Lung (tissue), 12 donors: ENCODE measurements around the gene PKHD1. TPM values are rescaled to one million over a fixed set of nuclear protein-coding genes. Genes with fewer than 3 reads are reported as not detected.
A peak's percentile ranks its signal among the peaks of the same experiment; 100 is the strongest.

Experiments used
- ATAC-seq: fragments of 200-7000 bp; cut with Tn5 transposase; one replicate; pipeline ENCODE4 v1.9.1; 2020; ENCODE audit warnings: moderate number of reproducible peaks; ENCODE audit not compliant: insufficient read depth, low FRiP score
- DNase-seq, 3 donors: peaks; one replicate each; pipeline ENCODE4 v3.0.0-alpha.2; 2013 to 2017
- H3K27ac ChIP-seq, 2 donors: one replicate each; pipeline ENCODE4 v1.5.1; 2013; ENCODE audit warnings: mild to moderate bottlenecking in 2 of 2, moderate library complexity in 2 of 2, control low read depth in 1 of 2, inconsistent platforms in 1 of 2, low read depth in 1 of 2, low read length in 1 of 2
- H3K27me3 ChIP-seq, 3 donors: one replicate each; pipeline ENCODE4 v1.5.1; 2013; ENCODE audit warnings: low read length in 2 of 3; ENCODE audit not compliant: control insufficient read depth in 3 of 3, insufficient read depth in 3 of 3
- H3K36me3 ChIP-seq, 4 donors: one replicate each; pipeline ENCODE4 v1.5.1; 2013; ENCODE audit warnings: low read length in 4 of 4, mild to moderate bottlenecking in 1 of 4, moderate library complexity in 1 of 4; ENCODE audit not compliant: control insufficient read depth in 4 of 4, insufficient read depth in 4 of 4
- H3K4me1 ChIP-seq, 5 donors: one replicate each; pipeline ENCODE4 v1.5.1; 2013; ENCODE audit warnings: low read length in 5 of 5, mild to moderate bottlenecking in 2 of 5, moderate library complexity in 1 of 5; ENCODE audit not compliant: control insufficient read depth in 5 of 5, insufficient read depth in 5 of 5
- H3K4me3 ChIP-seq: one replicate; pipeline ENCODE4 v1.5.1; 2013; ENCODE audit warnings: mild to moderate bottlenecking, control low read depth, moderate library complexity
- H3K9ac ChIP-seq, 2 donors: one replicate each; pipeline ENCODE4 v1.5.1; 2013; ENCODE audit warnings: low read length in 2 of 2, control low read depth in 1 of 2; ENCODE audit not compliant: insufficient read depth in 1 of 2
- H3K9me3 ChIP-seq, 4 donors: one replicate each; pipeline ENCODE4 v1.5.1; 2013; ENCODE audit warnings: low read length in 3 of 4, mild to moderate bottlenecking in 1 of 4, moderate library complexity in 1 of 4; ENCODE audit not compliant: control insufficient read depth in 4 of 4, insufficient read depth in 3 of 4
- WGBS, 2 donors: extraction: QIAGEN DNeasy Blood & Tissue Kit; methylation state at CpG; one replicate each; pipeline ENCODE4 v1.1.7; 2013; 5-methylcytosine and 5-hydroxymethylcytosine counted together
- polyA plus RNA-seq, 2 donors: library from polyadenylated mRNA; stranded (reverse); fragments of 200-250 nt; gene quantifications; one replicate each; pipeline ENCODE4 v1.2.1, GENCODE V29; 2013
- total RNA-seq, 2 donors: library from RNA; depleted of rRNA in 1 of 2; stranded (reverse); fragments of >200 nt in 1 of 2; gene quantifications; one replicate each; pipeline ENCODE4 v1.2.1, GENCODE V29; 2014 to 2021
- TF ChIP-seq, protein P1 (sequence below): IDR thresholded peaks from 2 replicates; pipeline ENCODE4 v1.5.1; 2012; ENCODE audit warnings: mild to moderate bottlenecking; ENCODE audit errors: control extremely low read depth, extremely low read depth
- donor health status: control.
- donor health status: control.
- donor health status: Bipolar disorder and iron deficiency.
- donor health status: healthy.
- donor health status: DM: yes; HTN: yes; CAD: no.

PKHD1 gene
- total and polyA plus RNA-seq, 4 donors = 0.01 to 6.1 (median 0.09) TPM

DNA sequence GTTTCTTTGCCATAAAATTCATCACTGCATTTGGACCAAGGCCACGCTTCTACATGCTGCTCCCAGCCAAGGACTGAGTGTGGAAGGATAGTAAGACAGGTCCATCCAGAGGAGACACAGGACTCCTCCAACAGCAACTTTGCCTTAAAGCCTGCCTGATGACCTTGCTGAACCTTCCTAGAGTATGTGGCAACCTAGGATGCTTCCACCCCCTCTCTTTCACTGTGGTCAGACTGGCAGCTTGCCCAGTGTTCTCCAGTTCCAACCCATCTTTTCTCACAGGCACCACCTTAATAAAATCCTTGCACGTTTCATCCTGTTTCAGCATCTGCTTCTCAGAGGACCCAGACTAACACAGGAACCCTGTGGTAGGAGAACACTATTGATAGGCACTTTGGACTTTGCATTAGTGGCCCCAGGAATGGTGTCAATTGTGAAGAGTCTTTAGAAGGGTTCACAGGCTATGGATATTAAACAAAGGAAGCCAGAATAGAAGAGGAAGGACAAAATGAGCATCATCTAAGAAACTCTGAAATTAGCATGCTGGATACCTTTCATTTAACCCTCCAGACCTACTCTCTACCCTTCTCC is 2.4 kb upstream of the PKHD1 start:
- no peak overlapping the region for H3K9ac ChIP-seq
- no peaks in the 10 kb centered on the region for H3K27me3 ChIP-seq
- no peak for DNase-seq
- H3K27ac ChIP-seq = no peak overlapping the region
- H3K9me3 ChIP-seq = no peaks in the 10 kb centered on the region
- 57 to 59% methylated on average over 2 of the region's 2 CpGs for WGBS, 2 donors
- TF ChIP-seq, protein P1, sequence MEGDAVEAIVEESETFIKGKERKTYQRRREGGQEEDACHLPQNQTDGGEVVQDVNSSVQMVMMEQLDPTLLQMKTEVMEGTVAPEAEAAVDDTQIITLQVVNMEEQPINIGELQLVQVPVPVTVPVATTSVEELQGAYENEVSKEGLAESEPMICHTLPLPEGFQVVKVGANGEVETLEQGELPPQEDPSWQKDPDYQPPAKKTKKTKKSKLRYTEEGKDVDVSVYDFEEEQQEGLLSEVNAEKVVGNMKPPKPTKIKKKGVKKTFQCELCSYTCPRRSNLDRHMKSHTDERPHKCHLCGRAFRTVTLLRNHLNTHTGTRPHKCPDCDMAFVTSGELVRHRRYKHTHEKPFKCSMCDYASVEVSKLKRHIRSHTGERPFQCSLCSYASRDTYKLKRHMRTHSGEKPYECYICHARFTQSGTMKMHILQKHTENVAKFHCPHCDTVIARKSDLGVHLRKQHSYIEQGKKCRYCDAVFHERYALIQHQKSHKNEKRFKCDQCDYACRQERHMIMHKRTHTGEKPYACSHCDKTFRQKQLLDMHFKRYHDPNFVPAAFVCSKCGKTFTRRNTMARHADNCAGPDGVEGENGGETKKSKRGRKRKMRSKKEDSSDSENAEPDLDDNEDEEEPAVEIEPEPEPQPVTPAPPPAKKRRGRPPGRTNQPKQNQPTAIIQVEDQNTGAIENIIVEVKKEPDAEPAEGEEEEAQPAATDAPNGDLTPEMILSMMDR = no peak
- ATAC-seq = no peak
- no peak overlapping the region for H3K4me3 ChIP-seq
- no peaks in the 10 kb centered on the region for H3K36me3 ChIP-seq
- H3K4me1 ChIP-seq = no peaks in the 10 kb centered on the region

DNA sequence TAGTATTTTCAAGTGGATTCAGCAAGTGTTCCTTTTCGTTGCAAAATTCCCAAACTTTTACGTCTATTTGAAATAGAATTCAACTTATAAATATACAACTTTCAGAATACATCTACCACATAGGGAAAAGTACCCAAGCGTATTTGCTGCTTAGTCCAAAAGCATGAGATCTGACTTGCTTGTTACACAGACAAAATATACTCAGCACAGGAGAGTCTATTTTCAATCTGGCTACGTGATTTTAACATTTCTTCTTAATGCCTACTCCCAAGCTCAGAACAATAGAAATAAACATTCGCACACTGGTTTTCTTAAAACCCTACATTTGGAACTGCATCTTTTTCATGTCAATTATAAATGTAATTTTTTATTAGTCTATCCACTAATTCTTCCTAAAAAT is 672 bp downstream of the PKHD1 start:
- Histone ChIP-seq H3K9me3 (no peaks in the 10 kb centered on the region), H3K4me3 (no peak overlapping the region), H3K27ac (no peak overlapping the region), H3K9ac (peak overlapping the region; percentile 1 to 72), H3K36me3 (no peaks in the 10 kb centered on the region), H3K4me1 (no peaks in the 10 kb centered on the region), H3K27me3 (no peaks in the 10 kb centered on the region)
- TF ChIP-seq, protein P1 = no peak
- DNase-seq = peak in 2 of 3 donors; percentile 9 to 23
- WGBS, 2 donors = 62 to 85% methylated on average over 5 of the region's 5 CpGs
- ATAC-seq = no peak

DNA sequence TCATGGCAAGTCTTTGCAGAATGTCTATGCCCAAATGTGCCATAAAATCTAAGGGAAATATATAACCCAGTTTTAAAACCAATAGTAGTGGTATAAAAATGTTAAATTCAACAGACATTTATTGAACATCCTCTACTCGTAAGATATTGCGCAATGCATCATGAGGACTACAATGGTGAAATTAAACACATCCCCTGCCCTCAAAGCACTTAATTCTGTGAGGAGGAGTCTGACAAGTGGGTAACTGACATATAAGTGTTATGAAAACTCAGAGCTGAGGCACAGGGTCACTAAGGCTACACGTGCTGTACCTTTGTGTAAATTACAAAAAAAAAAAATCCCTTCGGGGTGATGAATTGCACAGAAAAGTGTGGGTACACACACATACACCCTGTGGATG is 6.2 kb downstream of the PKHD1 start:
- TF ChIP-seq, protein P1 = no peak
- no peak for DNase-seq
- no peaks in the 10 kb centered on the region for H3K4me1 ChIP-seq
- no peak overlapping the region for H3K27ac ChIP-seq
- H3K27me3 ChIP-seq = no peaks in the 10 kb centered on the region
- WGBS, 2 donors = 75 to 77% methylated on average over 4 of the region's 4 CpGs
- H3K36me3 ChIP-seq = no peaks in the 10 kb centered on the region
- no peak for ATAC-seq
- H3K9me3 ChIP-seq = peaks cover 0 to 4% (median 0%) of the 10 kb centered on the region in 4 donors
- H3K9ac ChIP-seq = no peak overlapping the region
- H3K4me3 ChIP-seq = no peak overlapping the region
